ENCODE data around the gene PITX2.

Gene PITX2

DNA sequence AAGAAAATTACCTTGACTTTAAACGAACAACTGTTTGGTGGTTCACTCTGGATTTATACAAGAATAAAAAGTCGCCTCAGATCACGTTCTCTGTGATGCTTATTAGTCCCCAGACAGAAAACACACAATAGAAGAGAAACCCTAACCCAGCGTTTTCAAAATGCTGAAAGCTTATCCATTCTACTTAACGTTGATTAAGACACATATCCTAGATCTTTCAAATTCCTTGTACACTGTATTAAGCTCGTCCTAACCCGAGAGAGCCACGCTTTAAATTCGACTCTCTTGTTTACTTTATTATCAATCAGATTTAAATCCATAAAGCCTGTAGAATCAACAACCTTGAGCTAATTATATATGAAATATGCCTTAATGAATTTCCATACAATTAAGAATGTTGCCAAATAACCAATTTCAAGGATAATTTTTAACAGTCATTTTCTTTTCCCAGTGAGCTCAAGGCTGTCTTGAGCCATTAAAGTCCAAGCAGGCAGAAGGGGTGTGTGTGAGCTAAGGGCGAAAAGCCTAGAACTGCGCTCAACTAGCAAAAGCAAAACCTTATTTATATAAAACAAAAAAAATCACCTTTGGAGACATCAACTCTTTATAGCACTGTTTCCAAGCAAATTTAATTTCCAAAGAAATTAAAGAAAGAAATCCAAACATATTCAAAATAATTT, 981 bp upstream of the PITX2 start:
- DNase-seq (ENCODE audit: low read depth) = no peak

- no peak for DNase-seq (ENCODE audit: low read depth)
Measured at GRCh38 chr4:110621839-110622751, 782 bp downstream of the PITX2 start.

GRCh38 chr4:110621328-110621812, 1.5 kb downstream of the PITX2 start:
- DNase-seq (ENCODE audit: low read depth) = no peak

GRCh38 chr4:110620691-110621327, 2.1 kb downstream of the PITX2 start:
- DNase-seq (ENCODE audit: low read depth) = no peak

GRCh38 chr4:110620322-110620690, 2.6 kb downstream of the PITX2 start:
- DNase-seq (ENCODE audit: low read depth) = no peak

- no peak for DNase-seq (ENCODE audit: low read depth)
Measured at GRCh38 chr4:110619463-110620247, 3.2 kb downstream of the PITX2 start.

GRCh38 chr4:110618581-110619462, 4.1 kb downstream of the PITX2 start:
- no peak for DNase-seq (ENCODE audit: low read depth)

DNA sequence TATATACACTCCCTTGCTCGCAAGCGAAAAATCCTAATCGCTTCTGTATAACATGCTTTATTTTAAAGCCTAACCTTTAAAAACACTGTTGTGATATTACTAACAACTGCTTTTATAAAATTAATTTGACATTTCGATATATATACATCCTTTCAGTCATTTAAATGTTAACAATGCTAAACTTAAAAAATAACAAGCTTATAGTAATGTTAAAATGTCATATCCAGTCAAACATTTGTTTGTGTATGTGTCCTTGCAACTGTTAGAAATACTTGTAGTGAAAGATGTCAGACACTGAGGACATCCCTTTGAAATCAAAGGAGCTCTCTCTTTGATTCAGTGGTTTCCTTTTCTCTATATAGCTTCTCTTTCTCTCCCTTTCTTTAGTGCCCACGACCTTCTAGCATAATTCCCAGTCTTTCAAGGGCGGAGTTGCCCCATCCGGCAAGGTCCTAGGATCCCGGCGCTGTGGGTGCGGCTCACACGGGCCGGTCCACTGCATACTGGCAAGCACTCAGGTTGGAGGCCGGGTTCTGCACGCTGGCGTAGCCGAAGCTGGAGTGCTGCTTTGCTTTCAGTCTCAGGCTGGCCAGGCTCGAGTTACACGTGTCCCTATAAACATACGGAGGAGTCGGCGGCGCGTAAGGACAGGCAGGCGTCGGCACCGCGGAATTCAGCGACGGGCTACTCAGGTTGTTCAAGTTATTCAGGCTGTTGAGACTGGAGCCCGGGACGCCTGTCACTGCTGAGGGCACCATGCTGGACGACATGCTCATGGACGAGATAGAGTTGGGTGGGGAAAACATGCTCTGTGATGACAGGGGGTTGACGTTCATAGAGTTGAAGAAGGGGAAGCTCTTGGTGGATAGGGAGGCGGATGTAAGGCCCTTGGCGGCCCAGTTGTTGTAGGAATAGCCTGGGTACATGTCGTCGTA, 5.0 kb downstream of the PITX2 start:
- DNase-seq (ENCODE audit: low read depth) = no peak

GRCh38 chr4:110617075-110617640, 5.7 kb downstream of the PITX2 start:
- DNase-seq (ENCODE audit: low read depth) = no peak

DNA sequence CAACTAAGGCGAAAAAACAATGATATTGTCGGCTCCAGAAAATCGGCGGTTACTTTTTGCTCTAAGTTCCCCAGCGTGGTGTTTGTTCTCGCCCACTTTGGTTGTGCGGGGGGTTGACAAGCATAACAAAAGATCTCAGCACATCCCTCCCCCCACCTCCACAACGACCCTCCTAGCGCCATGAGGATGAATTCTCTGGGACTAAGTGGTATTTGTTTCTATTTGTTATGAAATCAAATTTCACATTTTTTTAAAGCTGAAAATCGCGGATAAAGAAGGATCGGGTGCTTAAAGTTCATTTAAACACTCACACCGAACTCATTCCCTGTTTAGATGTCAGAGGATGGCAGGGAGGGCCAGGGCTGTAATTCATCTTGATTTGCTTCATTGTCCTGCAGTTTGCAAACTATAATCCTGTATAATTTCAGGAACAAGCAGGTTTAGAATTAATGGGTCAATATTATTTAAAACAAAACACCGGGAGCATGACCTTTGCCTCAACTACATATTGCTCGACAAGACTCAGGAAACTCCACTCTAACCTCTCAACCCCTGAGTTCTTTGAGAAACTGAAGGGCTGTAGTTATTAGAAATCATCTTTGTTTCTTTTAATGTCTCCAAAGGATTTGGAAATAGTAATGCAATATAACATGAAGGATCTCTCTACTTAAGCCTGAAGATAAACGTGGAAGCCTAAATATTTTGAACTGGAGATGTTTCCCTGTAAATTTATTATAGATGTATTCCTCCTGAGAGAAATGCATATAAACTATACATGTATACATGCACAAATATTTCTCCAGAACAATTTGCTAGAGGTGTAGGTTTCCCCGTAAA, 6.4 kb downstream of the PITX2 start:
- no peak for DNase-seq (ENCODE audit: low read depth)

DNA sequence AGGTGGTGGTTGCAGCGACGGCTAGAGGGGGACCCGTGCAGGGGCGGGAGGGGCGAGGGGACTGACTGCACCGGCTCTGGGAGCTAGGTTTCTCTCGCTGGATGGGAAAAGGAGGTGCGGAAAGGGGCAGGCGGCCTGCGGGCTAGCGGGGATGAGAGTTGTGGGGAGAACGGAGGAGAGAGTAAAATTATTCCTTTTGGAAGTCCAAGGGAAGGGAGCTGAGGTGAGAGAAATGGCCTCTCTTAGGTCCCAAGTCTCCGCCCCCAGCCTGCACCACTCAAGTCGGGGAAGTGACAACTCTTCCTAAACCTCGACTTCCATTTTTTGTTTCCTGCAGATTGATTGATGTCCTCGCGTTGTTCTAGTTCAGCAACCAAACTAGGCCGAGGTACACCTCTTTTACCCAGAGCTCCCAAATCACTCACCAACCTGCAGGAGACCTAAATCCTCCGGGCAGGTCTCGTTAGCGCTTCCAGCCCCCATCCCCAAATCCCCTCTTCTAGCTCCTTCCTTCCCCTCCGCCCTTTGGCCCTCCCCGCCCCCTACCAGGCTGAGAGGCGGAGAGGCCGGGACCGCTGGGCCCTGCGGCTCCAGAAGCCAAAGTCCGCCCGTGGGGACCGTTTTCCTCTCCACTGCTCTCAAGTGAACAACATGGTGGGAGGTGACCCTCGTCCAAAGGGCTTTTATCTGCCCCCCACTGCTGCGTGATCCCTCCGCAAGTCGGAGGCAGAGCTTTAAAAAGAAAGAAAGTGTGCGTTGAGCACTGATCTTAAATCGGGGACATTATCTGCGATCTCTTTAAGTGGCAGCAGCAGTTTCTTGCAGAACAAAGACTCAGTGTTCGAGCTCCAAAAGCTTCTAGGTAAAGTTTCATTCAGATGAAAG, 7.3 kb downstream of the PITX2 start:
- DNase-seq (ENCODE audit: low read depth) = no peak

DNA sequence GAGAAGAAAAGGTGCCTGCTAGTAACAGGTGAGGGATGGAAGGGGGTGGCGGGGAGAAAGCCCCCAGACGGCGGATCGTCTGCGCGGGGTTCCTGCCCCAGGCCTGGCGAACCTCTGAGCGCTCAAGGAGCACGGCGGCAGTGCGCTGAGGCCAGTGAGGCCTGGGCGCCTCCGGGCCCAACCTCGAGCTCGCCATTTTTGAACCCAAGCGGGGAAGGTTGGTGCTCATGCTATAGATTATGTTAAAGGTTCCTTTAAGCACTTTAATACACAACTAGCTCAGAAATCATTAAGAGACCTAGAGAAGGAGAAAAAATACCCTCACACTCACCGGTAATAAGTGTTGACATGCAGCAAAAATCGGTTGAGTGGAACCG, 7.9 kb downstream of the PITX2 start:
- no peak for DNase-seq (ENCODE audit: low read depth)

DNA sequence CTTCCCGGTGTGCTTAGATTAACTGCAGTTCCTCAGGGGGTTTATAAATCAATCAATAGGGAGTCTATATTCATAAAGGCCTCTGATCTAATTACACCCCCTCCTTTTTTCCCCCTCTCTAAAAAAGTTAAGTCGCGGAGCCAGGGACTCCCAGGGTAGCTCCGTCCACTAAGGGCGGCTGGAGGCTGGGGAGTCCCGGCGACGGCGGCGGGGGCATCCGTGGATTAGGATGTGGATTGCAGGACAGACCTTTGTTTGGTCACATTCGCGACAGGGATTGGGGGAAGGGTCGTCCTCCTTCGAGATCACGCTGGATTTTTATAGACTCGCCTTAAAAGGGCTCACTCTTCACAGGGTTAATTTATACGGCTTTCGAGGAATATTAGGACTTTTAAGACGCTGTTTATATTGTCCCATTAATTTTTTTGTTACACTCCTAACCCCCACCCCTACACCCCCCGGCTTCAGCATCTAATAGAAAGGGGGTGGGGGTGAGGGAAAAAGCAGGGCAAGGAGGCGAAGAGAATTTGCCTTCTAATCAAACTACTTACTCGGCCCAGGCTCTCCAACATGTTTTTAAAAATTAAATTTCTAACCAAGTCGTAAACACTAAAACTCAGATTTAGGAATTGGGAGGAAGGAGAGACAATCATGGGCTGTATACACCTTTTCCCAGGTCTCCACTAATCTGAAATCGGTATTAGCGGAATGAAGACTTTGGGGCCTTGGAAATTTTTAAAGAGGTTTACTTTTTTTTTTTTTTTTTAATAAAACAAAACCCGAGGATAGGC, 8.5 kb downstream of the PITX2 start:
- no peak for DNase-seq (ENCODE audit: low read depth)

GRCh38 chr4:110613745-110614144, 9.1 kb downstream of the PITX2 start:
- DNase-seq (ENCODE audit: low read depth) = no peak

DNA sequence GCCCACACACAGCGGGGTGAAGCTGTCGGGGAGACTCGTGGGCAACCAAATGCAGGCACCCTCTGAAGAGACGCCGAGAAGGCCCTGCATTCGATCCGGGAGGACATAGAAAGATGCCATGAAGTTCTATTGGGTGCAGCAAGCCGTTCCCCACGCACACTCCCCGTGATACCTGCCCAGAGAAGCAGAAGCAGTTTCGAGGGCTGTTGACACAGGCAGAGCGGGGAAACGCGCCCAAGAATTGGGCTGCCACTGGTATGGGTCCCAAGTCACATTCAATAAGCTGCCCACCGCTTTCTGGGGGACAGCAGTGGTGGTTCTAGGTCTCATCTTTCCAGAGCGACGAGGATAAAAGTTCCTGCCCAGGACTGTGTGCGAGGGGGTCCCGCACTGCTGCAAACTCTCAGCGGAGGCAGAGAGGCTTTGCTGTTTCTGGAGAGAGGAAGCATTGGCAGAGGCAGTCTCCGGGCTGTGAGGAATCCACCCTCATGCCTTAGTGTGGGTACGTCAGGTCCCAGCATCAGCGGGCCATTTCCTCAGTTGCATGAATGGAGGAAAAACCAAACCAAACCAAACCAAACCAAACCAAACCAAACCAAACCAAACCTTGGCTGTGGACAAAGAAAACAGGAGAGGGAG, 10.1 kb downstream of the PITX2 start:
- DNase-seq (ENCODE audit: low read depth) = no peak

DNA sequence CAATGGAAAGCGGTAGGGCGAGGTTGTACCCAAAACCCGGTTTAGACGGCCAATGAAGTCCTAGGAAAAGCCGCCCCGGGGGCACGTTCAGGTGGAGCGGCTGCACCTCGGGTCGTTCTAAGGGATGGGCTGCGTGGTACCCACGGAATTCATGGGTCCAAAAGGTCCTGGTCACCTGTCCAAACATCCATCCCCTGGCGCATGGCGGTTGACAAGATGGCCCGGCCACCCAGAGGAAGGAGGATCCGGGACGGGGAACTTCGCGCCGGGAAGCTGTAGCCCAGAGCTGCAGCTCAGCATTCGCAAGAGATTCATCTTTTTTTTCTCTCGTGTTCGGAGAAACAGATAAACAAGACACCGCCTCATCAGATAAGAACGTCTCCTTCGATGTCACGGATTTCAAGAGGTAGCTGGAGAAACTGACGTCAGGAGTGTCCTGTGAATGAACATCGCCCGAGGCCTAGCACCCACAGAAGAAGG, 10.9 kb downstream of the PITX2 start:
- no peak for DNase-seq (ENCODE audit: low read depth)

Data from stimulated activated CD8-positive, alpha-beta memory T cell treated with anti-CD3 and anti-CD28 coated beads, Interleukin-15, amount 100 ng/mL, for 1 hour (primary cell).